HCT116 (cell line): ENCODE data around the gene COASY.

Experiments
- CEBPB ChIP-seq: IDR thresholded peaks from 2 replicates; pipeline ENCODE4 v1.6.1; 2012; ENCODE audit warnings: low read depth
- EZH2 ChIP-seq: fragments of 200-600 bp; sonication (generic); IDR thresholded peaks from 2 replicates; pipeline ENCODE4 v1.6.1; 2017; ENCODE audit warnings: antibody characterized with exemption, mixed run types
- POLR2A ChIP-seq: IDR thresholded peaks from 2 replicates; pipeline ENCODE4 v1.7.0; 2011; ENCODE audit warnings: borderline replicate concordance; ENCODE audit not compliant: insufficient read depth, insufficient read length; ENCODE audit errors: extremely low read depth
- POLR2AphosphoS5 ChIP-seq: IDR thresholded peaks from 2 replicates; pipeline ENCODE4 v1.6.1; 2011; ENCODE audit warnings: mild to moderate bottlenecking, low read depth, low read length, moderate library complexity
- SRF ChIP-seq: IDR thresholded peaks from 2 replicates; pipeline ENCODE4 v1.6.1; 2012; ENCODE audit warnings: low read depth
- YY1 ChIP-seq: IDR thresholded peaks from 2 replicates; pipeline ENCODE4 v1.6.1; 2011; ENCODE audit warnings: low read length, low read depth, moderate library complexity, mild to moderate bottlenecking; ENCODE audit not compliant: insufficient replicate concordance; ENCODE audit errors: extremely low read depth
- ZNF274 ChIP-seq: fragments of 200-500 bp; sonication (Bioruptor generic); IDR thresholded peaks from 2 replicates; pipeline ENCODE4 v1.6.1; 2014; ENCODE audit warnings: mild to moderate bottlenecking, low read depth, low read length, inconsistent platforms
- TF ChIP-seq, protein P1 (sequence below), 3 experiments: fragments of 200-600 bp in 1 of 3; sonication (generic) in 1 of 3; IDR thresholded peaks in 2 of 3; conservative IDR thresholded peaks in 1 of 3; 2 replicates each; pipeline ENCODE4 v1.5.1; 2012 to 2017; ENCODE audit warnings: low read depth in 2 of 3, low read length in 2 of 3, antibody characterized with exemption in 1 of 3, borderline replicate concordance in 1 of 3, control low read depth in 1 of 3, mild to moderate bottlenecking in 1 of 3, mixed read lengths in 1 of 3, mixed run types in 1 of 3, moderate library complexity in 1 of 3; ENCODE audit not compliant: insufficient read depth in 1 of 3
- TF ChIP-seq, protein P2 (sequence below): IDR thresholded peaks from 2 replicates; pipeline ENCODE4 v1.6.1; 2012; ENCODE audit warnings: low read depth

DNA sequence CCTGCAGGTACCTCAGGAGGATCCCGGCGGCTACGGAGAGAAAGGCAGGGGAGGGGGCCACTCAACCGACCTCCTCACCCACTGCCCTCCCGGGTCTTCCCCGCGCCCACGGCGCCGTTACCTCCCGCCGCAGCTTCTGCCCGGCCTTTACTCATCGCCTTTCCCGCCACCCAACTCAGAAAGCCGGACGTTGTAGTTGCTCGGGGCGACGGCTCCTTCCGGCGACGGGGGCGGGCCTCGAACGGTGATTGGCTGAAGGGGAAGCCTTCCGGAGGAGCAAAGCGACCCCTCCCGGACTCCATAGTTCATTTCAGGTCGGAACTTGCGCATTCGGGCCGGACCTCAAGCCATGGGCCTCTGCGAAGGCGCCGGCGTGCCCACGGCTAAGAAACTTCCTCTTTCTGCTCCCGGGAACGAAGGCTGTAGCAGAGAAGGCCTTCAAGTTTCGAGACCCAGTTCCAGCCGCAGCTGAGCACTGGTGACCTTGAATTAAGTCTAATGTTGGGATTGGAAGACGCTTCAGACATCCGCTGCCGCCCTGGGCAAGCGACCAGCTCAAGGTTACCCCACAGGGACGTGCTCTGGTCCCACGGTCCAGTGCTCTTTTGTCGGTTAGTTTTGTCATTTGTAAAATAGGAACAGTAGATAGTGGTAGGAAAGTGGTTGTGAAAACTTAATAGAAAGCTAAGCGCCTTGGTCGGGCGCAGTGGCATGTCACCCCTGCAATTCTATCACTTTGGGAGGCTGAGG lies 15.8 kb downstream of the COASY start, which contains the start of gene PSMC3IP:
- TF ChIP-seq CEBPB (no peak), YY1 (no peak), POLR2A (peak; percentile 87), ZNF274 (no peak), POLR2AphosphoS5 (peak; percentile 87), EZH2 (no peak), SRF (peak; percentile 58)
- TF ChIP-seq, protein P1, sequence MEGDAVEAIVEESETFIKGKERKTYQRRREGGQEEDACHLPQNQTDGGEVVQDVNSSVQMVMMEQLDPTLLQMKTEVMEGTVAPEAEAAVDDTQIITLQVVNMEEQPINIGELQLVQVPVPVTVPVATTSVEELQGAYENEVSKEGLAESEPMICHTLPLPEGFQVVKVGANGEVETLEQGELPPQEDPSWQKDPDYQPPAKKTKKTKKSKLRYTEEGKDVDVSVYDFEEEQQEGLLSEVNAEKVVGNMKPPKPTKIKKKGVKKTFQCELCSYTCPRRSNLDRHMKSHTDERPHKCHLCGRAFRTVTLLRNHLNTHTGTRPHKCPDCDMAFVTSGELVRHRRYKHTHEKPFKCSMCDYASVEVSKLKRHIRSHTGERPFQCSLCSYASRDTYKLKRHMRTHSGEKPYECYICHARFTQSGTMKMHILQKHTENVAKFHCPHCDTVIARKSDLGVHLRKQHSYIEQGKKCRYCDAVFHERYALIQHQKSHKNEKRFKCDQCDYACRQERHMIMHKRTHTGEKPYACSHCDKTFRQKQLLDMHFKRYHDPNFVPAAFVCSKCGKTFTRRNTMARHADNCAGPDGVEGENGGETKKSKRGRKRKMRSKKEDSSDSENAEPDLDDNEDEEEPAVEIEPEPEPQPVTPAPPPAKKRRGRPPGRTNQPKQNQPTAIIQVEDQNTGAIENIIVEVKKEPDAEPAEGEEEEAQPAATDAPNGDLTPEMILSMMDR (IDR thresholded peaks at IDR 0.05 in 2 of 3, conservative IDR thresholded peaks at IDR 0.05 in 1 of 3; ENCODE audit: borderline replicate concordance in 1 of 3, insufficient read depth in 1 of 3, low read depth in 2 of 3, low read length in 2 of 3) = peak in 2 of 3 experiments; percentile 23 to 42; a peak in 2 of 6 replicates
- TF ChIP-seq, protein P2, sequence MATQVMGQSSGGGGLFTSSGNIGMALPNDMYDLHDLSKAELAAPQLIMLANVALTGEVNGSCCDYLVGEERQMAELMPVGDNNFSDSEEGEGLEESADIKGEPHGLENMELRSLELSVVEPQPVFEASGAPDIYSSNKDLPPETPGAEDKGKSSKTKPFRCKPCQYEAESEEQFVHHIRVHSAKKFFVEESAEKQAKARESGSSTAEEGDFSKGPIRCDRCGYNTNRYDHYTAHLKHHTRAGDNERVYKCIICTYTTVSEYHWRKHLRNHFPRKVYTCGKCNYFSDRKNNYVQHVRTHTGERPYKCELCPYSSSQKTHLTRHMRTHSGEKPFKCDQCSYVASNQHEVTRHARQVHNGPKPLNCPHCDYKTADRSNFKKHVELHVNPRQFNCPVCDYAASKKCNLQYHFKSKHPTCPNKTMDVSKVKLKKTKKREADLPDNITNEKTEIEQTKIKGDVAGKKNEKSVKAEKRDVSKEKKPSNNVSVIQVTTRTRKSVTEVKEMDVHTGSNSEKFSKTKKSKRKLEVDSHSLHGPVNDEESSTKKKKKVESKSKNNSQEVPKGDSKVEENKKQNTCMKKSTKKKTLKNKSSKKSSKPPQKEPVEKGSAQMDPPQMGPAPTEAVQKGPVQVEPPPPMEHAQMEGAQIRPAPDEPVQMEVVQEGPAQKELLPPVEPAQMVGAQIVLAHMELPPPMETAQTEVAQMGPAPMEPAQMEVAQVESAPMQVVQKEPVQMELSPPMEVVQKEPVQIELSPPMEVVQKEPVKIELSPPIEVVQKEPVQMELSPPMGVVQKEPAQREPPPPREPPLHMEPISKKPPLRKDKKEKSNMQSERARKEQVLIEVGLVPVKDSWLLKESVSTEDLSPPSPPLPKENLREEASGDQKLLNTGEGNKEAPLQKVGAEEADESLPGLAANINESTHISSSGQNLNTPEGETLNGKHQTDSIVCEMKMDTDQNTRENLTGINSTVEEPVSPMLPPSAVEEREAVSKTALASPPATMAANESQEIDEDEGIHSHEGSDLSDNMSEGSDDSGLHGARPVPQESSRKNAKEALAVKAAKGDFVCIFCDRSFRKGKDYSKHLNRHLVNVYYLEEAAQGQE = no peak
